ENCODE results near the gene IWS1. TPM values are rescaled to one million over a fixed set of nuclear protein-coding genes. Genes with fewer than 3 reads are reported as not detected.

The IWS1 gene
- total and polyA plus RNA-seq, 10 of the 15 experiments (the other 5 are each of a cell fraction or from before 2014, with no cell fraction given), result 21.9 to 68.9 (median 45.8) TPM

DNA sequence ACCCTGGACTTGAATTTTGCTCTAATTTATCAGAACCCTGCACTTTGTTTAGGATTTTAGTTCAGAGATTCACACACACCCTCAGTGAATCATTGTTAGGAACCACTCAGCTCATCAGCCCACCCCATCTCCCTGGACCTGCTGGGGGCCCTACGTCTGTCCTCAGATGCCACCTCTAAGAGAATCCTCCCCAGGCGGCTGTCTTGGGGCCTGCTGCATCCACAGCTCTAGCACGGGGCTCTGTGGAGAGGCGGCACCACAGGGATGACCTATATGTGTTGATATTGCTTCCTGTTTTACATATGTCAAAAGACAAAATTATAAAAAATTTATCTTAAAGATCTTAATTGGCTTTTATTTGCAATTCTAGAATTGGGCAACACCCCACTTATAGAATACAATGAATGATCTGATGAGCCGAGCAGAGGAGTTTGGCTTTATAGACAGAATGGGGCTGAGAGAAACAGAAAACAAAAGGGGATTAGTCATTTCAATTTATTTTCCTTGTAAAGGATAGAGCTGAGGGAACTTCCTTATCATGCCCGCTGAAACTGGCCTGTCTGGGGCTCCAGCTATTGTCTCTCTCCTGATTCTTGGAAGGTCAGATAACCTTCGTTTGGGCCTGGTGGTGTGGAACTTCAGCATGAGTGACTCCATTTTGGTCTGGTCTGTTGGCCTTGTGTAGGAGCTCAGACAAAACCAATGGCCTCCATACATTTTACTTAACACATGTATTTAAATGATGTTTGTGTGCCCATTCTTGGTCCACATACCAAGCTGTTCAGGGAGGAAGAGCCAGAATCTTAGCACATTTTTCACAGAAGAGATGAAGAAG is 10.6 kb upstream of the IWS1 start (continued):
- TF ChIP-seq, protein P1, sequence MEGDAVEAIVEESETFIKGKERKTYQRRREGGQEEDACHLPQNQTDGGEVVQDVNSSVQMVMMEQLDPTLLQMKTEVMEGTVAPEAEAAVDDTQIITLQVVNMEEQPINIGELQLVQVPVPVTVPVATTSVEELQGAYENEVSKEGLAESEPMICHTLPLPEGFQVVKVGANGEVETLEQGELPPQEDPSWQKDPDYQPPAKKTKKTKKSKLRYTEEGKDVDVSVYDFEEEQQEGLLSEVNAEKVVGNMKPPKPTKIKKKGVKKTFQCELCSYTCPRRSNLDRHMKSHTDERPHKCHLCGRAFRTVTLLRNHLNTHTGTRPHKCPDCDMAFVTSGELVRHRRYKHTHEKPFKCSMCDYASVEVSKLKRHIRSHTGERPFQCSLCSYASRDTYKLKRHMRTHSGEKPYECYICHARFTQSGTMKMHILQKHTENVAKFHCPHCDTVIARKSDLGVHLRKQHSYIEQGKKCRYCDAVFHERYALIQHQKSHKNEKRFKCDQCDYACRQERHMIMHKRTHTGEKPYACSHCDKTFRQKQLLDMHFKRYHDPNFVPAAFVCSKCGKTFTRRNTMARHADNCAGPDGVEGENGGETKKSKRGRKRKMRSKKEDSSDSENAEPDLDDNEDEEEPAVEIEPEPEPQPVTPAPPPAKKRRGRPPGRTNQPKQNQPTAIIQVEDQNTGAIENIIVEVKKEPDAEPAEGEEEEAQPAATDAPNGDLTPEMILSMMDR (IDR thresholded peaks at IDR 0.05 in 2 of 3, conservative IDR thresholded peaks at IDR 0.05 in 1 of 3; ENCODE audit: control insufficient read depth in 2 of 3, extremely low read depth in 1 of 3, insufficient read depth in 1 of 3, low read depth in 3 of 3, low read length in 3 of 3), result no peak
- TF ChIP-seq POLR2AphosphoS5 (IDR thresholded peaks at IDR 0.05; ENCODE audit: low read length) (no peak), SRF (IDR thresholded peaks at IDR 0.05; ENCODE audit: low read depth in 2 of 2, low read length in 2 of 2) (no peak), DPF2 (IDR thresholded peaks at IDR 0.05) (no peak), PAX5 (IDR thresholded peaks at IDR 0.05; ENCODE audit: borderline replicate concordance, low read depth, low read length) (no peak), SIN3A (IDR thresholded peaks at IDR 0.05; ENCODE audit: low read depth, low read length) (no peak), ESRRA (IDR thresholded peaks at IDR 0.05; ENCODE audit: low read length) (no peak)

- FAIRE-seq, result no peak
- in situ Hi-C loops (cut with MboI) (no loop called here), intact Hi-C loops (cut with micrococcal nuclease; ENCODE audit: unreplicated experiment) (no loop called here)
- RAD21 ChIA-PET (ENCODE audit: unreplicated experiment), result no interaction called here
- SMC1A ChIA-PET (ENCODE audit: uncharacterized antibody, unreplicated experiment), result no interaction called here
- Histone ChIP-seq H3K4me3 (no peak overlapping the region), H3K4me2 (ENCODE audit: control insufficient read depth, insufficient read depth) (no peak overlapping the region), H3K4me1 (ENCODE audit: control insufficient read depth, insufficient read depth, low read length) (no peaks in the 10 kb centered on the region), H3K9me3 (replicated peaks; ENCODE audit: control insufficient read depth, insufficient read depth, low read length) (no peaks in the 10 kb centered on the region), H4K20me1 (ENCODE audit: control insufficient read depth, insufficient read depth) (no peaks in the 10 kb centered on the region), H3K9ac (ENCODE audit: control insufficient read depth, insufficient read depth, low read length) (no peak overlapping the region), H3K27me3 (replicated peaks in 1 of 2; ENCODE audit: control insufficient read depth in 2 of 2, insufficient read depth in 2 of 2, low read length in 1 of 2) (no peaks in the 10 kb centered on the region), H2AFZ (ENCODE audit: control insufficient read depth, low read depth, low read length) (no peak overlapping the region), H3K79me2 (ENCODE audit: control insufficient read depth, insufficient read depth, low read length) (no peaks in the 10 kb centered on the region), H3K27ac (ENCODE audit: control insufficient read depth, insufficient read depth) (no peak overlapping the region), H3K36me3 (ENCODE audit: control insufficient read depth in 2 of 2, insufficient read depth in 2 of 2, low read length in 1 of 2) (no peaks in the 10 kb centered on the region)
- CTCF ChIA-PET, result no interaction called here
- no peak for DNase-seq (ENCODE audit: low read depth, low spot score)
- no peak for TF ChIP-seq SMC3 (IDR thresholded peaks at IDR 0.05; ENCODE audit: borderline replicate concordance, low read length)
- TF ChIP-seq ZNF217 (IDR thresholded peaks at IDR 0.05), result no peak
- no peak for TF ChIP-seq CHD2 (IDR thresholded peaks at IDR 0.05; ENCODE audit: borderline replicate concordance, low read depth, low read length)
- TF ChIP-seq HDAC2 (IDR thresholded peaks at IDR 0.05), result no peak
- TF ChIP-seq EGR1 (IDR thresholded peaks at IDR 0.05; ENCODE audit: borderline replicate concordance in 1 of 2, low read depth in 2 of 2, low read length in 2 of 2), result no peak
- no peak for TF ChIP-seq BHLHE40 (IDR thresholded peaks at IDR 0.05; ENCODE audit: borderline replicate concordance in 1 of 2, low read depth in 2 of 2, low read length in 1 of 2)
- no peak for TF ChIP-seq NR2F1 (conservative IDR thresholded peaks at IDR 0.05)
- TF ChIP-seq, protein P2, sequence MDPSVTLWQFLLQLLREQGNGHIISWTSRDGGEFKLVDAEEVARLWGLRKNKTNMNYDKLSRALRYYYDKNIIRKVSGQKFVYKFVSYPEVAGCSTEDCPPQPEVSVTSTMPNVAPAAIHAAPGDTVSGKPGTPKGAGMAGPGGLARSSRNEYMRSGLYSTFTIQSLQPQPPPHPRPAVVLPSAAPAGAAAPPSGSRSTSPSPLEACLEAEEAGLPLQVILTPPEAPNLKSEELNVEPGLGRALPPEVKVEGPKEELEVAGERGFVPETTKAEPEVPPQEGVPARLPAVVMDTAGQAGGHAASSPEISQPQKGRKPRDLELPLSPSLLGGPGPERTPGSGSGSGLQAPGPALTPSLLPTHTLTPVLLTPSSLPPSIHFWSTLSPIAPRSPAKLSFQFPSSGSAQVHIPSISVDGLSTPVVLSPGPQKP (IDR thresholded peaks at IDR 0.05; ENCODE audit: low read depth, low read length), result no peak
- TF ChIP-seq NBN (IDR thresholded peaks at IDR 0.05), result no peak
- TF ChIP-seq EP300 (IDR thresholded peaks at IDR 0.05; ENCODE audit: borderline replicate concordance in 1 of 2, control insufficient read depth in 1 of 2, low read depth in 2 of 2, low read length in 2 of 2), result no peak
- TF ChIP-seq ATF7 (IDR thresholded peaks at IDR 0.05; ENCODE audit: low read depth), result no peak
- no peak for TF ChIP-seq ZNF384 (IDR thresholded peaks at IDR 0.05; ENCODE audit: borderline replicate concordance, low read depth, low read length)
- POLR2A ChIA-PET, result no interaction called here
- 47% methylated on average over 6 of the region's 6 CpGs for WGBS (ENCODE audit: insufficient coverage, insufficient replicate concordance, low lambda C conversion rate, missing lambda C conversion rate)
- BruUV-seq (replicated peaks), result no TSS peak
- no peak for ATAC-seq
Measured at GRCh38 chr2:127535918-127536317, 9.6 kb upstream of the IWS1 start.

Data from GM12878 (cell line).